ENCODE results near the gene ZFP36.
"Not testable (repeated sequence)": the region's sequence is repeated elsewhere in the genome, so short reads cannot be mapped to it uniquely, and the experiment has no call there.

Gene ZFP36

GRCh38 chr19:39370735-39371134, 35.9 kb upstream of the ZFP36 start:
- Histone ChIP-seq H3K4me1 (peaks cover 0 to 11% (median 0%) of the 10 kb centered on the region in 10 experiments; a peak in 4 of 20 replicates), H3K27me3 (no peaks in the 10 kb centered on the region), H4K20me1 (peaks cover 0 to 60% (median 18%) of the 10 kb centered on the region in 11 experiments; a peak in 12 of 22 replicates), H3K4me3 (no peak overlapping the region), H3K36me3 (peaks cover 91 to 100% (median 97%) of the 10 kb centered on the region in 11 experiments), H3K9ac (no peak overlapping the region), H3K9me3 (replicated peaks in 1 of 11) (no peaks in the 10 kb centered on the region), H3K27ac (no peak overlapping the region), H3K4me2 (no peak overlapping the region)
- no peak for TF ChIP-seq Cebpa-rat (IDR thresholded peaks at IDR 0.05)

DNA sequence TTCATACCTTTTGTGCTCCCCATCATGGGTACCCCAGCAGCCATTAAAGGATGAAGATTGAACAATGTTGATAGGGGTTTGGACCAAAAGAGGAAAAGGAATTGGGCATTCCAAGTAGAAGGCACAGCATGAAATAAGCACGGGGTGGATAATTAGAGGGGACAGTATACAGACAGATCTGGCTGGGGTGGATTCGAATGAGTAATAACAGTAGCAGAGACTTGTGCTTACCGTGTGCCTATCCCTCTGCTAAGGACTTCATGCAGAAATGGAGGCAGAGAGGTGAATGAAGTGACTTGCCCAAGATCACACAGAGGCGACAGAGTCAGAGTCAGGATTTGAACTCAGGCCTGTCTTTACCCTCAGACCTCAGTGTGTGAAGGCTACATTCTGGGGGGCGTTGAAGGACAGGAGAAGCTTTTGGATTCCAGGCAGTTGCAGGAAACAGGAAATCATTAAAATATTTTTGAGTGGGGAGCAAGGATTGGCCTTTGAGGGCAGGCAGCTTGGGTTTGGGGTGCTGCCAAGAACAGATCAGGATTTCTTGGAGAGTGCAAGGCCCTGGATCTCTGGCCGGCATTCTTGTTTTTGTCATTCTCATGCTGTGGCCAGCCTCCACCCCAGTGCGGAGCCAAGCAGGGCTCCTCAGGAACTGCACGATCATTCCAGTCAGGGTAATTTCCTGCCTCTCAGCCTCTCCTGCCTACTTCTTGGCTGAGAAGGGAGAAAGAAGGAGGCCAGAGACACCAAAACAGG, 34.4 kb upstream of the ZFP36 start:
- Histone ChIP-seq H3K9me3 (replicated peaks in 1 of 11) (no peaks in the 10 kb centered on the region), H3K9ac (peak overlapping the region in 4 of 11 experiments; percentile 6 to 40 (median 16); a peak in 3 of 22 replicates), H3K36me3 (peaks cover 91 to 100% (median 97%) of the 10 kb centered on the region in 11 experiments), H3K4me2 (no peak overlapping the region), H3K27ac (peak overlapping the region in 4 of 11 experiments; percentile 0 to 26 (median 22); a peak in 3 of 22 replicates), H3K27me3 (no peaks in the 10 kb centered on the region), H3K4me3 (no peak overlapping the region), H4K20me1 (peaks cover 0 to 75% (median 18%) of the 10 kb centered on the region in 11 experiments; a peak in 12 of 22 replicates), H3K4me1 (peaks cover 0 to 6% (median 0%) of the 10 kb centered on the region in 10 experiments; a peak in 3 of 20 replicates)
- TF ChIP-seq Cebpa-rat (IDR thresholded peaks at IDR 0.05) = no peak

DNA sequence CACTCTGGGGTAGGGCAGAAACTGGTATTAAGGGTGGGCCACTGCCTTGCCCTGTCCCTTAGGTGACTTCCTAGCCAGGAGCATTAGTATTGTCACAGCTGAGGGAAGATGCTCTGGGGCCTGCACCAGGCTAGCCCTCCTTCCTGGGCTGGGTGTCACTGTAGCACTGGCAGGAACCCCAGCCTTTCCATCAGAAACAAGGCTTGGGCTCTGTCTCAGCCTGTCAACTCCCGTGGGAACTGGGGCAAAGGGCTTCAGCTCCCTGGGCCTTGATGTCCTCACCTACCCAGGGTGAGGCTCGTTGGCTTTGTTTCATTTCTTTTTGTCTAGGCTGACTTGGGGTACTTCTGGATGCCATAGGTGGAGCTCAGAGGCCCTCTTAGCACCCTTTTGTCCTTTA, 33.7 kb upstream of the ZFP36 start:
- TF ChIP-seq Cebpa-rat (IDR thresholded peaks at IDR 0.05) = no peak
- Histone ChIP-seq H3K9ac (peak overlapping the region in 4 of 11 experiments; percentile 6 to 17 (median 12); a peak in 3 of 22 replicates), H3K4me2 (no peak overlapping the region), H3K36me3 (peaks cover 96 to 100% (median 99%) of the 10 kb centered on the region in 11 experiments), H3K27ac (peak overlapping the region in 2 of 11 experiments; percentile 22 to 26; a peak in 2 of 22 replicates), H4K20me1 (peaks cover 0 to 82% (median 18%) of the 10 kb centered on the region in 11 experiments; a peak in 13 of 22 replicates), H3K27me3 (no peaks in the 10 kb centered on the region), H3K4me1 (no peaks in the 10 kb centered on the region), H3K9me3 (replicated peaks in 1 of 11) (no peaks in the 10 kb centered on the region), H3K4me3 (no peak overlapping the region)

DNA sequence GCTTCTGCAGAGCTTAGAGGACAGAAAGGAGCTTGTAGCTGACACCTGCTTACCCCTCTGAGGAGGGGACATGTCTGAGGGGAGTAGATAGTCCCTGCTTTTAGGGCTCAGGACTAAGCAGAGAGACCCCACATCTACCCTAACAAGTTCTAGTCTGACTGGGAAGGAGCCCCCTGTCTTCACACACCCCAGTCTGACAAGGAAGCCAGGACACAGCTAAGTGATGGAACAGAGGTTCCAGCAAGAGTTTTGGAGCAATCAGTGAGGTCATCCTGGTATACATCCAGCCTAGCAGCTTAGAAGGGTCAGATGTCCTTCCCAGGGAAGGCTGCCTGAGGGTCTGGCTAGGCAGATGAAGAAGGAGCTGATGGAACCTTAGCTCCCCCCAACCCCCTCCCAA, 30.7 kb upstream of the ZFP36 start:
- H3K9me3 ChIP-seq (replicated peaks in 1 of 11) = no peaks in the 10 kb centered on the region
- H3K4me3 ChIP-seq = no peak overlapping the region
- no peak overlapping the region for H3K4me2 ChIP-seq
- H3K27me3 ChIP-seq = no peaks in the 10 kb centered on the region
- H3K4me1 ChIP-seq = 0 out of 20 replicates have a peak, but pooled peaks cover 0 to 4% (median 0%) of the 10 kb centered on the region in 10 experiments
- H3K36me3 ChIP-seq = peaks cover 96 to 100% (median 100%) of the 10 kb centered on the region in 11 experiments
- no peak overlapping the region for H3K27ac ChIP-seq
- peaks cover 0 to 61% (median 10%) of the 10 kb centered on the region in 11 experiments; a peak in 11 of 22 replicates for H4K20me1 ChIP-seq
- no peak for TF ChIP-seq Cebpa-rat (IDR thresholded peaks at IDR 0.05)
- H3K9ac ChIP-seq = no peak overlapping the region

DNA sequence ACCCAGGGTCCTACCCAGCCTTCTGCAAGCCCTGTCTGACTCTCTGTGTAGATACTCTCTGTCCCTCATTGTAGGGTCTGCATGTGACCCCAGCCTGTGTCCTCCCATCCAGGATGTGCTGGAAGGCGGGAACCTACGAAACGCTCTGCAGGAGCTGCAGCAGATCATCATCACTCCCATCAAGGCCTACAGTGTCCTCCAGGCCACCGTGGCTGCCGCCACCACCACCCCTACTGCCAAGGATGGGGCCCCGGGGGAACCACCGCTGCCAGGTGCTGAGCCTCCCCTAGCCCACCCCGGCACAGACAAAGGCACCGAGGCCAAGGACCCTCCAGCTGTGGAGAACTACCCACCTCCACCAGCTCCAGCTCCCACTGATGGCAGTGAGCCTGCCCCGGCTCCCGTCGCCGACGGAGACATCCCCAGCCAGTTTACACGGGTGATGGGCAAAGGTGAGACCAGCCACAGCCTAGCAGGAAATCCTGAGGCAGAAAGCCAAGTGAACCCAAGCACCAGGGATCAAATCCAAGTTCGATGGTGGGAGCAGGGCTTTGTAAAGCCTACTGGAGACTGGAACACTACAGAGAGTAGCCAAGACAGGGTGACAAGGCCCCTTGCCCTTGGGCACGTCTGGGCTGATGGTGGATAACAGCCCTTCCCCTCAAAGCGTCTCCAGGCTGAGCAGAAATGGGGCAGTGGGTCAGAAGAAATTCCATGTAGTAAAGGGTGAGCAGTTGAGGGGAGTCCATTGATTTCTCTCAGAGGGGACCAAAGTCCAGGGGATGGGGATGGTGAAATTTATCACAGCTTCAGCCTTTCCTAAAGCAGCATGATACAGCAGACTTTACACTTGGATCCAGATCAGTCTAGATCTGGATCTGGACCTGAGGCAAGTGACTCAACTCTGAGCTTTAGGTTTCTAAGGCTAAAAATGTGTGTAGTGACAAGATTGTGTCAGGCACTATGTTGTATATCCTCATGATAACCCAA, 29.0 kb upstream of the ZFP36 start:
- Histone ChIP-seq H3K4me1 (0 out of 20 replicates have a peak, but pooled peaks cover 0 to 4% (median 0%) of the 10 kb centered on the region in 10 experiments), H3K27ac (no peak overlapping the region), H3K9me3 (replicated peaks in 1 of 11) (no peaks in the 10 kb centered on the region), H3K27me3 (no peaks in the 10 kb centered on the region), H3K4me3 (no peak overlapping the region), H3K4me2 (no peak overlapping the region), H3K9ac (no peak overlapping the region), H3K36me3 (peaks cover 96 to 100% (median 100%) of the 10 kb centered on the region in 11 experiments), H4K20me1 (peaks cover 0 to 64% (median 10%) of the 10 kb centered on the region in 11 experiments; a peak in 12 of 22 replicates)
- TF ChIP-seq Cebpa-rat (IDR thresholded peaks at IDR 0.05) = no peak

DNA sequence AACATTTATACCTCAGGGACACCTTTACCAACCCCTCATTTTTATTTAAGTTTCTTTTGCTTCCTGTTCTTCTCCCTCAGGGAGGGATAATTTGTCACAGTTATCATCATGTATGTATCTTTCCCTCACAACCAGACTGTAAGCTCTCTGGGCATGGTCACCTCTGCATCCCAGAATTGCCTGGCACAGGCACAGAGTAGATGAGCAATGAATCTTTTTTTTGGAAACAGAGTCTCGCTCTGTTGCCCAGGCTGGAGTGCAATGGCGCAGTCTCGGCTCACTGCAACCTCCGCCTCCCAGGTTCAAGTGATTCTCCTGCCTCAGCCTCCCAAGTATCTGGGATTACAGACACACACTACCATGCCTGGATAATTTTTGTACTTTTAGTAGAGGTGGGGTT, 27.3 kb upstream of the ZFP36 start:
- peaks cover 98 to 100% (median 100%) of the 10 kb centered on the region in 11 experiments for H3K36me3 ChIP-seq
- H3K27ac ChIP-seq, H3K4me1 ChIP-seq: not testable (repeated sequence)

GRCh38 chr19:39379865-39380396, 26.7 kb upstream of the ZFP36 start:
- Histone ChIP-seq H3K4me2 (no peak overlapping the region), H3K4me1 (peaks cover 0 to 10% (median 3%) of the 10 kb centered on the region in 10 experiments; a peak in 8 of 20 replicates), H3K27ac (no peak overlapping the region), H3K9me3 (replicated peaks in 1 of 11) (no peaks in the 10 kb centered on the region), H3K9ac (no peak overlapping the region), H3K36me3 (peaks cover 97 to 100% (median 99%) of the 10 kb centered on the region in 11 experiments), H3K27me3 (no peaks in the 10 kb centered on the region), H3K4me3 (no peak overlapping the region), H4K20me1 (peaks cover 0 to 68% (median 15%) of the 10 kb centered on the region in 11 experiments; a peak in 11 of 22 replicates)
- no peak for TF ChIP-seq Cebpa-rat (IDR thresholded peaks at IDR 0.05)

More for the DNA sequence above, 27.3 kb upstream of the ZFP36 start:
- H3K4me2 ChIP-seq; H3K4me3 ChIP-seq; H3K27me3 ChIP-seq; H3K9me3 ChIP-seq (replicated peaks in 1 of 11): not testable (repeated sequence)
- H4K20me1 ChIP-seq = peaks cover 0 to 72% (median 14%) of the 10 kb centered on the region in 11 experiments; a peak in 10 of 22 replicates
- peak overlapping the region in 2 of 11 experiments; percentile 18 to 32; a peak in 1 of 22 replicates for H3K9ac ChIP-seq

All from BLaER1 treated with 17β-estradiol and CSF1 and Interleukin-3, amounts not matched to agents 10 nM and 100 nM (cell line).